Amygdala (tissue), 56 donors: ENCODE measurements around the gene PHLPP1.

Experiments used
- DNase-seq, 56 donors: peaks; one replicate each; lab custom pipeline; 2025; lab: John Stamatoyannopoulos, UW

Gene PHLPP1

GRCh38 chr18:62967089-62967488 lies 251.7 kb downstream of the PHLPP1 start:
- DNase-seq: no peak

- DNase-seq: no peak
Observed at GRCh38 chr18:62973689-62974088, 258.3 kb downstream of the PHLPP1 start.

- no peak for DNase-seq
Observed at GRCh38 chr18:62974388-62974787, 259.0 kb downstream of the PHLPP1 start.

GRCh38 chr18:62974928-62975675 lies 259.8 kb downstream of the PHLPP1 start:
- DNase-seq: peak in 12 of 56 donors; percentile 14 to 54 (median 34)

- DNase-seq: no peak
Observed at GRCh38 chr18:62975785-62976184, 260.4 kb downstream of the PHLPP1 start.

- DNase-seq: no peak
Observed at GRCh38 chr18:62976227-62976626, 260.9 kb downstream of the PHLPP1 start.

GRCh38 chr18:62977512-62977911 lies 262.2 kb downstream of the PHLPP1 start:
- no peak for DNase-seq

GRCh38 chr18:62978251-62979049 lies 263.1 kb downstream of the PHLPP1 start:
- DNase-seq: no peak

GRCh38 chr18:62979176-62979575 lies 263.8 kb downstream of the PHLPP1 start:
- DNase-seq: peak in 48 of 56 donors; percentile 11 to 87 (median 59)

GRCh38 chr18:62979900-62980299 lies 264.6 kb downstream of the PHLPP1 start:
- peak in 3 of 56 donors; percentile 10 to 34 (median 23) for DNase-seq

- no peak for DNase-seq
Observed at GRCh38 chr18:62981566-62981965, 266.2 kb downstream of the PHLPP1 start.

- DNase-seq: peak in 44 of 56 donors; percentile 11 to 83 (median 48)
Observed at GRCh38 chr18:62982600-62983251, 267.4 kb downstream of the PHLPP1 start.

GRCh38 chr18:62984656-62985315 lies 269.4 kb downstream of the PHLPP1 start:
- no peak for DNase-seq

- no peak for DNase-seq
Observed at GRCh38 chr18:62986490-62986889, 271.1 kb downstream of the PHLPP1 start.

GRCh38 chr18:62987055-62987830 lies 271.9 kb downstream of the PHLPP1 start:
- DNase-seq: no peak

- DNase-seq: no peak
Observed at GRCh38 chr18:62987859-62988258, 272.5 kb downstream of the PHLPP1 start.

GRCh38 chr18:62988471-62988870 lies 273.1 kb downstream of the PHLPP1 start:
- no peak for DNase-seq

- DNase-seq: no peak
Observed at GRCh38 chr18:62989195-62989594, 273.9 kb downstream of the PHLPP1 start.

- DNase-seq: no peak
Observed at GRCh38 chr18:62990653-62991052, 275.3 kb downstream of the PHLPP1 start.

GRCh38 chr18:62991389-62991788 lies 276.0 kb downstream of the PHLPP1 start:
- no peak for DNase-seq
